GM12865 (cell line): Measurements from ENCODE around the gene SF3B1.
A peak's percentile ranks its signal among the peaks of the same experiment; 100 is the strongest.
"Not testable (repeated sequence)": the region's sequence is repeated elsewhere in the genome, so short reads cannot be mapped to it uniquely, and the experiment has no call there.

Experiments used
- DNase-seq: peaks from one replicate; pipeline ENCODE4 v3.0.0; 2010; ENCODE audit warnings: low read depth
- H3K4me3 ChIP-seq: 2 replicates; pipeline ENCODE4 v1.5.1; 2011; ENCODE audit warnings: mild to moderate bottlenecking, low read depth, low read length, control low read depth
- TF ChIP-seq, protein P1 (sequence below): IDR thresholded peaks from 2 replicates; pipeline ENCODE4 v1.5.1; 2011; ENCODE audit warnings: low read length, control low read depth, low read depth, inconsistent platforms; ENCODE audit not compliant: insufficient read depth; ENCODE audit errors: missing control alignments

The SF3B1 gene

GRCh38 chr2:197378494-197379307 lies 56.1 kb downstream of the SF3B1 start:
- no peak overlapping the region for H3K4me3 ChIP-seq
- TF ChIP-seq, protein P1, sequence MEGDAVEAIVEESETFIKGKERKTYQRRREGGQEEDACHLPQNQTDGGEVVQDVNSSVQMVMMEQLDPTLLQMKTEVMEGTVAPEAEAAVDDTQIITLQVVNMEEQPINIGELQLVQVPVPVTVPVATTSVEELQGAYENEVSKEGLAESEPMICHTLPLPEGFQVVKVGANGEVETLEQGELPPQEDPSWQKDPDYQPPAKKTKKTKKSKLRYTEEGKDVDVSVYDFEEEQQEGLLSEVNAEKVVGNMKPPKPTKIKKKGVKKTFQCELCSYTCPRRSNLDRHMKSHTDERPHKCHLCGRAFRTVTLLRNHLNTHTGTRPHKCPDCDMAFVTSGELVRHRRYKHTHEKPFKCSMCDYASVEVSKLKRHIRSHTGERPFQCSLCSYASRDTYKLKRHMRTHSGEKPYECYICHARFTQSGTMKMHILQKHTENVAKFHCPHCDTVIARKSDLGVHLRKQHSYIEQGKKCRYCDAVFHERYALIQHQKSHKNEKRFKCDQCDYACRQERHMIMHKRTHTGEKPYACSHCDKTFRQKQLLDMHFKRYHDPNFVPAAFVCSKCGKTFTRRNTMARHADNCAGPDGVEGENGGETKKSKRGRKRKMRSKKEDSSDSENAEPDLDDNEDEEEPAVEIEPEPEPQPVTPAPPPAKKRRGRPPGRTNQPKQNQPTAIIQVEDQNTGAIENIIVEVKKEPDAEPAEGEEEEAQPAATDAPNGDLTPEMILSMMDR: peak; percentile 72
- peak; percentile 69 for DNase-seq

- DNase-seq: no peak
- no peak overlapping the region; the same call in 1 of the 2 replicates for H3K4me3 ChIP-seq
- TF ChIP-seq, protein P1: no peak
These were observed 56.7 kb downstream of the SF3B1 start for GRCh38 chr2:197378086-197378485.

DNA sequence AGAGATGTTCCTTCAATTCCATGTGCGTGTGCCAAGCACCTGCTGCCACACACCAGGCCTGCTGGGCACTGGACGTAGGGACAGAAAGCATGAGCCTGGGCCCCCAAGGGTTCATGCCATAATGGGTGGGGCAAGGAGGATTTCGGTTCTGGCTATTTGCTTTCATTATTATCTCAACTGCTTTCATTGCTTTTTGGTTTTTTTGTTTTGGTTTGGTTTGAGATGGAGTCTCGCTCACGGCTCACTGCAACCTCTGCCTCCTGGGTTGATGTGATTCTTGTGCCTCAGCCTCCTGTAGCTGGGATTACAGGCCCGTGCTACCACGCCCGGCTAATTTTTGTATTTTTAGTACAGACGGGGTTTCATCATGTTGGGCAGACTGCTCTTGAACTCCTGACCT lies 57.2 kb downstream of the SF3B1 start:
- peak; percentile 65 for DNase-seq
- no peak overlapping the region; the same call in 1 of the 2 replicates for H3K4me3 ChIP-seq
- TF ChIP-seq, protein P1: no peak

DNA sequence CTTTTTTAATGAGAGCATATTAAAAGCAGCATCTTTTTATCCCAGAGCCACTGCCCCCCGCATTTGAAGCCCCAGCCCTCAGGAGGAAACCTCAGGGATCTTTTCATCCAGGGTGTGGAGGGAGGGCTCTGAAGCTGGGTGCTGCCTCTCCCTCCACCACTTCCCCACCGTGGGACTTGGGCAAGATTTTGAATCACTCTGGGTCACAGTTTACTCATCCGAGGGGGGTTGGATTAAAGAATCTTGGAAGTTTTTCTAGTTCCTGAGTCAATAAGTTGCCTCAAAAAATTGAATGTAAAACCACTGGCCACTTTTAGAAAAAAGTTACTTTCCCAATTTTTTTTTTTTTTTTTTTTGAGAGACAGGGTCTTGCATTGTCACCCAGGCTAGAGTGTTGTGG lies 62.2 kb downstream of the SF3B1 start:
- no peak for DNase-seq
- H3K4me3 ChIP-seq: no peak overlapping the region
- TF ChIP-seq, protein P1: no peak

DNA sequence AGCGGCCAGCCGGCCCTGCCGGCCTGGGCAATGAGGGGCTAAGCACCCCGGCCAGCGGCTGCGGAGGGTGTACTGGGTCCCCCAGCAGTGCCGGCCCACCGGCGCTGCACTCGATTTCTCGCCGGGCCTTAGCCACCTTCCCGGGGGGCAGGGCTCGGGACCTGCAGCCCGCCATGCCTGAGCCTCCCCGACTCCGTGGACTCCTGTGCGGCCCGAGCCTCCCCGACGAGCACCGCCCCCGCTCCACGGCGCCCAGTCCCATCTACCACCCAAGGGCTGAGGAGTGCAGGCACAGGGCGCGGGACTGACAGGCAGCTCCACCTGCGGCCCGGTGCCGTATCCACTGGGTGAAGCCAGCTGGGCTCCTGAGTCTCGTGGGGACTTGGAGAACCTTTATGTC lies 64.2 kb downstream of the SF3B1 start:
- not testable (repeated sequence) for DNase-seq, H3K4me3 ChIP-seq

DNA sequence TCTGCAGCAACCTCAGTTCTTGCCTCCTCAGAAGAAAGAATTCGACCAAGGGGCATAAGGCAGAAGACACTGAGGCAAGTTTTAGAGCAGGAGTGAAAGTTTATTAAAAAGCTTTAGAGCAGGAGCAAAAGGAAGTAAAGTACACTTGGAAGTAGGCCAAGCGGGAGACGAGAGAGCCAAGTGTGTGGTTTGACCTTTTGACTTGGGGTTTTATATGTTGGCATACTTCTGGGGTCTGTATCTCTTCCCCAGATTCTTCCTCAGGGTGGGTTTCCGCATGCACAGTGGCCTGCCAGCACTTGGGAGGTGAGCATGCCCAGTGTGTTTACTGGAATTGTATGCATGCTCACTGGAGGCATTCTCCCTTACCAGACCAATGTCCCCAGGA lies 64.9 kb downstream of the SF3B1 start:
- no peak overlapping the region for H3K4me3 ChIP-seq
- no peak for DNase-seq
- TF ChIP-seq, protein P1: no peak

DNA sequence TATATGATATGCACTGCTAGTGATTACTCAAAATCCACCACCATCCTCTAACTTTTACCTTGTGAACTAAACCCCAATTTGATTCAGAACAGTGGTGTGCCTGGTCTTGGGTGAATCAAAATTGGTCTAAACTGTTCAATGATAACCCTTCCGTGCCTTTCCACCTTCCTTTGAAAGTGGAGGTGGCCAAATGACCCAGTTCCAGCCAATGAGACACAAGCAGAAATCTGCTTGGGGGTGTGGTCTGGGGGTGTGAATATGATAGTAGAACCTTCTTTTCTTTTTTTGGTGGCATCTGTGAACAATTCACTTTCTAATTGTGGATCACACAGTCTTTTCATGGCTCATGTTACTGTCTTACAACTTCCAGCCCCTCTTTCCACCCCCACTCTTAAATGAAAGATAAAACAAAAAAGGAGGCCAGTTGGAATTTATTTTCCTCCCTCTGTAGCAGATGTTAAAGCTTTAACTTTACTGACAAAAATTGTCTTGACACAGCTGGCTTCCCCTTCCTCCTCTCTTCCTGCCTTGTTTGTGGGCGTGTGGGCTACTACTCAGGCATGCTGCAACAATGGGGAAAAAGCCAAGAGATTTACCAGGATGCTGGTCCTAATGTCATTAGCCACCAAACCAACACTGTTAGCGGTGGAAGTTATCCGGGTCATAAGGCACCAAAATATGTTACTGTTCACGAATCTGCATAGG lies 65.4 kb downstream of the SF3B1 start:
- no peak for DNase-seq
- H3K4me3 ChIP-seq: no peak overlapping the region
- TF ChIP-seq, protein P1: no peak
